Erythroblast (primary cell): ENCODE results near the gene RNF180.
"Not testable (repeated sequence)": the region's sequence is repeated elsewhere in the genome, so short reads cannot be mapped to it uniquely, and the experiment has no call there.

Experiments
- GATA1 ChIP-seq: IDR thresholded peaks from 2 replicates; pipeline ENCODE4 v1.6.1; 2011; ENCODE audit warnings: low read depth, mild to moderate bottlenecking, control low read depth, low read length, moderate library complexity
- POLR2A ChIP-seq: IDR thresholded peaks from 2 replicates; pipeline ENCODE4 v1.6.1; 2011; ENCODE audit warnings: mild to moderate bottlenecking, low read length

DNA sequence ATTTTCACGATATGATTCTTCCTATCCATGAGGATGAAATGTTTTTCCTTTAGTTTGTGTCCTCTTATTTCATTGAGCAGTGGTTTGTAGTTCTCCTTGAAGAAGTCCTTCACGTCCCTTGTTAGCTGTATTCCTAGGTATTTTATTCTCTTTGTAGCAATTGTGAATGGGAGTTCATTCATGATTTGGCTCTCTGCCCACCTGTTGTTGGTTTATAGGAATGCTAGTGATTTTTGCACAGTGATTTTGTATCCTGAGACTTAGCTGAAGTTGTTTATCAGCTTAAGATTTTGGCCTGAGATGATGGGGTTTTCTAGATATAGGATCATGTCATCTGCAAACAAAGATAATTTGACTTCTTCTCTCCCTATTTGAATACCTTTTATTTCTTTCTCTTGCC is 122.9 kb downstream of the RNF180 start:
- TF ChIP-seq POLR2A, GATA1: not testable (repeated sequence)
